22Rv1 (cell line): ENCODE data around the gene ACSM2A.
"Not testable (repeated sequence)": the region's sequence is repeated elsewhere in the genome, so short reads cannot be mapped to it uniquely, and the experiment has no call there.

ENCODE experiments used
- H3K27ac ChIP-seq: fragments of 450-650 bp; 2 replicates; pipeline ENCODE4 v1.5.1; 2017
- CTCF ChIP-seq: fragments of 450-650 bp; IDR thresholded peaks from 2 replicates; pipeline ENCODE4 v1.5.1; 2017; ENCODE audit warnings: mild to moderate bottlenecking
- ZFX ChIP-seq: fragments of 450-650 bp; IDR thresholded peaks from 2 replicates; pipeline ENCODE4 v1.6.1; 2017; ENCODE audit warnings: antibody characterized with exemption, borderline replicate concordance

The ACSM2A gene

GRCh38 chr16:20424129-20424866, 27.0 kb upstream of the ACSM2A start:
- H3K27ac ChIP-seq, result no peak overlapping the region
- no peak for TF ChIP-seq ZFX
- TF ChIP-seq CTCF, result no peak

GRCh38 chr16:20427401-20427797, 23.9 kb upstream of the ACSM2A start:
- H3K27ac ChIP-seq, result not testable (repeated sequence)

GRCh38 chr16:20429499-20429898, 21.8 kb upstream of the ACSM2A start:
- H3K27ac ChIP-seq, result not testable (repeated sequence)

- not testable (repeated sequence) for H3K27ac ChIP-seq
Observed at GRCh38 chr16:20430480-20430879, 20.8 kb upstream of the ACSM2A start.

- TF ChIP-seq CTCF, result no peak
- no peak for TF ChIP-seq ZFX
- no peak overlapping the region for H3K27ac ChIP-seq
Observed at GRCh38 chr16:20430948-20431347, 20.4 kb upstream of the ACSM2A start.

GRCh38 chr16:20438950-20439349, 12.4 kb upstream of the ACSM2A start:
- not testable (repeated sequence) for H3K27ac ChIP-seq

GRCh38 chr16:20439820-20440231, 11.5 kb upstream of the ACSM2A start:
- H3K27ac ChIP-seq, result not testable (repeated sequence)

- not testable (repeated sequence) for H3K27ac ChIP-seq
Observed at GRCh38 chr16:20440731-20441130, 10.6 kb upstream of the ACSM2A start.

GRCh38 chr16:20441191-20441590, 10.1 kb upstream of the ACSM2A start:
- no peak overlapping the region for H3K27ac ChIP-seq
- no peak for TF ChIP-seq CTCF
- no peak for TF ChIP-seq ZFX

- not testable (repeated sequence) for H3K27ac ChIP-seq
Observed at GRCh38 chr16:20441859-20442258, 9.5 kb upstream of the ACSM2A start.

GRCh38 chr16:20446652-20447393, 4.5 kb upstream of the ACSM2A start:
- H3K27ac ChIP-seq, result not testable (repeated sequence)

GRCh38 chr16:20453633-20454032, 2.3 kb downstream of the ACSM2A start:
- H3K27ac ChIP-seq, result not testable (repeated sequence)

- not testable (repeated sequence) for H3K27ac ChIP-seq
Observed at GRCh38 chr16:20459227-20459626, 7.9 kb downstream of the ACSM2A start.

GRCh38 chr16:20460313-20460712, 9.0 kb downstream of the ACSM2A start:
- not testable (repeated sequence) for H3K27ac ChIP-seq

GRCh38 chr16:20468954-20469353, 17.6 kb downstream of the ACSM2A start:
- H3K27ac ChIP-seq, result not testable (repeated sequence)

GRCh38 chr16:20469930-20470329, 18.6 kb downstream of the ACSM2A start:
- not testable (repeated sequence) for H3K27ac ChIP-seq

GRCh38 chr16:20470732-20471131, 19.4 kb downstream of the ACSM2A start:
- not testable (repeated sequence) for H3K27ac ChIP-seq

- H3K27ac ChIP-seq, result not testable (repeated sequence)
Observed at GRCh38 chr16:20477188-20477744, 25.9 kb downstream of the ACSM2A start.
